DOHH2 (cell line): Measurements from ENCODE around the gene MYCBP2.

Experiments
- EZH2phosphoT487 ChIP-seq: fragments of 200-600 bp; sonication (generic); IDR thresholded peaks from 2 replicates; pipeline ENCODE4 v1.6.1; 2017; ENCODE audit warnings: borderline replicate concordance, mild to moderate bottlenecking, antibody characterized with exemption, low read length, moderate library complexity, mixed read lengths
- TF ChIP-seq, protein P1 (sequence below): fragments of 200-600 bp; sonication (generic); IDR thresholded peaks from one replicate; pipeline ENCODE4 v1.5.1; 2014; ENCODE audit warnings: antibody characterized with exemption, mild to moderate bottlenecking, low read depth, low read length; ENCODE audit not compliant: poor library complexity, severe bottlenecking

GRCh38 chr13:77168237-77168636 lies 158.7 kb downstream of the MYCBP2 start:
- TF ChIP-seq, protein P1, sequence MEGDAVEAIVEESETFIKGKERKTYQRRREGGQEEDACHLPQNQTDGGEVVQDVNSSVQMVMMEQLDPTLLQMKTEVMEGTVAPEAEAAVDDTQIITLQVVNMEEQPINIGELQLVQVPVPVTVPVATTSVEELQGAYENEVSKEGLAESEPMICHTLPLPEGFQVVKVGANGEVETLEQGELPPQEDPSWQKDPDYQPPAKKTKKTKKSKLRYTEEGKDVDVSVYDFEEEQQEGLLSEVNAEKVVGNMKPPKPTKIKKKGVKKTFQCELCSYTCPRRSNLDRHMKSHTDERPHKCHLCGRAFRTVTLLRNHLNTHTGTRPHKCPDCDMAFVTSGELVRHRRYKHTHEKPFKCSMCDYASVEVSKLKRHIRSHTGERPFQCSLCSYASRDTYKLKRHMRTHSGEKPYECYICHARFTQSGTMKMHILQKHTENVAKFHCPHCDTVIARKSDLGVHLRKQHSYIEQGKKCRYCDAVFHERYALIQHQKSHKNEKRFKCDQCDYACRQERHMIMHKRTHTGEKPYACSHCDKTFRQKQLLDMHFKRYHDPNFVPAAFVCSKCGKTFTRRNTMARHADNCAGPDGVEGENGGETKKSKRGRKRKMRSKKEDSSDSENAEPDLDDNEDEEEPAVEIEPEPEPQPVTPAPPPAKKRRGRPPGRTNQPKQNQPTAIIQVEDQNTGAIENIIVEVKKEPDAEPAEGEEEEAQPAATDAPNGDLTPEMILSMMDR: no peak
- TF ChIP-seq EZH2phosphoT487: no peak
